GM12875 (cell line): Measurements from ENCODE around the gene STIP1.

Source experiments
- H3K4me3 ChIP-seq: one replicate; pipeline ENCODE4 v1.5.1; 2011; ENCODE audit warnings: low read depth, low read length, control low read depth
- CTCF ChIP-seq: IDR thresholded peaks from 2 replicates; pipeline ENCODE4 v1.5.1; 2011; ENCODE audit warnings: low read depth, mild to moderate bottlenecking, control low read depth, inconsistent platforms, low read length, moderate library complexity, borderline replicate concordance; ENCODE audit not compliant: insufficient read depth

Gene STIP1

GRCh38 chr11:64219354-64219684, 33.3 kb downstream of the STIP1 start:
- TF ChIP-seq CTCF = no peak
- H3K4me3 ChIP-seq = no peak overlapping the region

DNA sequence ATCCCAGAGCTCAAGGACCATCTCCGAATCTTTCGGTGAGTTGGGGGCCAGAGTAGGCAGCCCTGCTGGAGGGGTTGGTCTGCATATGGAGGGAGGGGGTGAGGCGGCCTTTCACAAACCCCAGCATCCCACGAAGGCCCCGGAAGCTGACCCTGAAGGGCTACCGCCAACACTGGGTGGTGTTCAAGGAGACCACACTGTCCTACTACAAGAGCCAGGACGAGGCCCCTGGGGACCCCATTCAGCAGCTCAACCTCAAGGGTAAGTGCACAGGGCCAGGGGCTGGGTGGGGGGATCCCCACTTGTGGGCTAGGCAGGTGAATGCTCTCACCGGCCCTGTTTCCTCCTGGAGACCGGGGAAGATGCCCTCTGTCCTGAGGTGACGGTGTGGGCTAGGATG, 33.8 kb downstream of the STIP1 start:
- no peak overlapping the region for H3K4me3 ChIP-seq
- no peak for TF ChIP-seq CTCF

DNA sequence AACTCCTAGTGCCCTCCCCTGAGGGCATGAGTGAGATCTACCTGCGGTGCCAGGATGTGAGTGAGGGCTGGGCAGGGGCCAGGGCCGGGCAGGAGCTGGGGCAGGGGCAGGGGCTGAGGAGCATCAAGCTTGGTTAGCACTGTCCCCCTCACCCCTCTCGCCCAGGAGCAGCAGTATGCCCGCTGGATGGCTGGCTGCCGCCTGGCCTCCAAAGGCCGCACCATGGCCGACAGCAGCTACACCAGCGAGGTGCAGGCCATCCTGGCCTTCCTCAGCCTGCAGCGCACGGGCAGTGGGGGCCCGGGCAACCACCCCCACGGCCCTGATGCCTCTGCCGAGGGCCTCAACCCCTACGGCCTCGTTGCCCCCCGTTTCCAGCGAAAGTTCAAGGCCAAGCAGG, 34.3 kb downstream of the STIP1 start:
- no peak for TF ChIP-seq CTCF
- H3K4me3 ChIP-seq = no peak overlapping the region

DNA sequence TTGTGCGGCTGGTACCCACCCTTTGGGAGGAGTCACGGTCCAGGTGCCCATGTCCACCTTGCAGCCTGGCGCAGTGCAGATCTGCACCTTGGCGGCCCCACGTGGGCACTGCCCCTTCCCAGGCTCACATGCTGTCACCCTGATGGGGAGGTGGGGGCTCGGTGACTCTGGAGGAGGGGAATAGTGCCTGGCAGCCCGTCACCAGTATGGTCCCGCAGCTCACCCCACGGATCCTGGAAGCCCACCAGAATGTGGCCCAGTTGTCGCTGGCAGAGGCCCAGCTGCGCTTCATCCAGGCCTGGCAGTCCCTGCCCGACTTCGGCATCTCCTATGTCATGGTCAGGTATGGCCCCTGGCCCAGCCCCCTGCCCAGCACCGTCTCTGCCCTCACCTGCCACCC, 34.8 kb downstream of the STIP1 start:
- no peak overlapping the region for H3K4me3 ChIP-seq
- TF ChIP-seq CTCF = no peak

DNA sequence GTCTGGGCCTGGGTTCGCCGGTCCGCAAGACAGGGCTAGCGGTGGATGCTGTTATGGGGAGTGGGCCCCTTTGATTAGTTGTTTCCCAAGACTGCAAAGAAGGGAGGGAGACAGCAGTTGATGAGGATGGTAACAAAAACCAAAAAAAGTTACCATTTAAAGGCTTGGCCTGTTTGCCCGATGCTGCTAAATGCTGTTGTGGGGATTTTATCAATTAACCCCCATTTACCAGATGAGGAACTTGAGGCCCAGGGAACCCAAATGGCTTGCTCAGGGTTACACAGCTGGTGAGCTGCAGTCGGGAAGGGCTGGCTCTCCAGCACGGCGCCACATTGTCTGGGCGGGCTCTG, 36.7 kb downstream of the STIP1 start:
- TF ChIP-seq CTCF = no peak
- no peak overlapping the region for H3K4me3 ChIP-seq

GRCh38 chr11:64223001-64223651, 37.2 kb downstream of the STIP1 start:
- no peak for TF ChIP-seq CTCF
- H3K4me3 ChIP-seq = no peak overlapping the region

- no peak for TF ChIP-seq CTCF
- H3K4me3 ChIP-seq = no peak overlapping the region
These were observed 38.4 kb downstream of the STIP1 start for GRCh38 chr11:64224151-64224890.
